Neural cell (in vitro differentiated cells): Measurements from ENCODE around the gene RNU6-9.

Experiments
- REST ChIP-seq: IDR thresholded peaks from 2 replicates; pipeline ENCODE4 v1.6.1; 2012; ENCODE audit warnings: borderline replicate concordance
- TF ChIP-seq, protein P1 (sequence below): fragments of 450-650 bp; IDR thresholded peaks from 2 replicates; pipeline ENCODE4 v1.5.1; 2014; ENCODE audit warnings: antibody characterized with exemption, mild to moderate bottlenecking, moderate library complexity; ENCODE audit not compliant: poor library complexity, severe bottlenecking

DNA sequence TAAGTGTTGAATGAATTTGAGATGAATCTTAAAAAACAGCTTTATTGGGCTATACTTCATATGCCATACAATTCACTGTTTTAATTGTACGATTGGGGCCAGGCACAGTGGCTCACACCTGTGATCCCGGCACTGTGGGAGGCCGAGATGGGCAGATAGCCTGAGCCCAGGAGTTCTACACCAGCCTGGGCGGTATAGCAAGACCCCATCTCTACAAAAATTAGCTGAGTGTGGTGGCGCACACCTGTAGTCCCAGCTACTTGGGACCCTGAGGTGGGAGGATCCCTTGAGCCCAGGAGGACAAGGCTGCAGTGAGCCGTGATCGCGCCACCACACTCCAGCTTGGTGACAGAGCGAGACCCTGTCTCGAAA lies 42.9 kb downstream of the RNU6-9 start:
- TF ChIP-seq REST: no peak
- TF ChIP-seq, protein P1, sequence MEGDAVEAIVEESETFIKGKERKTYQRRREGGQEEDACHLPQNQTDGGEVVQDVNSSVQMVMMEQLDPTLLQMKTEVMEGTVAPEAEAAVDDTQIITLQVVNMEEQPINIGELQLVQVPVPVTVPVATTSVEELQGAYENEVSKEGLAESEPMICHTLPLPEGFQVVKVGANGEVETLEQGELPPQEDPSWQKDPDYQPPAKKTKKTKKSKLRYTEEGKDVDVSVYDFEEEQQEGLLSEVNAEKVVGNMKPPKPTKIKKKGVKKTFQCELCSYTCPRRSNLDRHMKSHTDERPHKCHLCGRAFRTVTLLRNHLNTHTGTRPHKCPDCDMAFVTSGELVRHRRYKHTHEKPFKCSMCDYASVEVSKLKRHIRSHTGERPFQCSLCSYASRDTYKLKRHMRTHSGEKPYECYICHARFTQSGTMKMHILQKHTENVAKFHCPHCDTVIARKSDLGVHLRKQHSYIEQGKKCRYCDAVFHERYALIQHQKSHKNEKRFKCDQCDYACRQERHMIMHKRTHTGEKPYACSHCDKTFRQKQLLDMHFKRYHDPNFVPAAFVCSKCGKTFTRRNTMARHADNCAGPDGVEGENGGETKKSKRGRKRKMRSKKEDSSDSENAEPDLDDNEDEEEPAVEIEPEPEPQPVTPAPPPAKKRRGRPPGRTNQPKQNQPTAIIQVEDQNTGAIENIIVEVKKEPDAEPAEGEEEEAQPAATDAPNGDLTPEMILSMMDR: no peak
